ENCODE measurements around the gene TAGAP. TPM values are rescaled to one million over a fixed set of nuclear protein-coding genes. Genes with fewer than 3 reads are reported as not detected.
A peak's percentile ranks its signal among the peaks of the same experiment; 100 is the strongest.

The TAGAP gene
- total and polyA plus RNA-seq, 2 donors (not counting 3 experiments of a cell fraction or from before 2014, with no cell fraction given) = not detected

DNA sequence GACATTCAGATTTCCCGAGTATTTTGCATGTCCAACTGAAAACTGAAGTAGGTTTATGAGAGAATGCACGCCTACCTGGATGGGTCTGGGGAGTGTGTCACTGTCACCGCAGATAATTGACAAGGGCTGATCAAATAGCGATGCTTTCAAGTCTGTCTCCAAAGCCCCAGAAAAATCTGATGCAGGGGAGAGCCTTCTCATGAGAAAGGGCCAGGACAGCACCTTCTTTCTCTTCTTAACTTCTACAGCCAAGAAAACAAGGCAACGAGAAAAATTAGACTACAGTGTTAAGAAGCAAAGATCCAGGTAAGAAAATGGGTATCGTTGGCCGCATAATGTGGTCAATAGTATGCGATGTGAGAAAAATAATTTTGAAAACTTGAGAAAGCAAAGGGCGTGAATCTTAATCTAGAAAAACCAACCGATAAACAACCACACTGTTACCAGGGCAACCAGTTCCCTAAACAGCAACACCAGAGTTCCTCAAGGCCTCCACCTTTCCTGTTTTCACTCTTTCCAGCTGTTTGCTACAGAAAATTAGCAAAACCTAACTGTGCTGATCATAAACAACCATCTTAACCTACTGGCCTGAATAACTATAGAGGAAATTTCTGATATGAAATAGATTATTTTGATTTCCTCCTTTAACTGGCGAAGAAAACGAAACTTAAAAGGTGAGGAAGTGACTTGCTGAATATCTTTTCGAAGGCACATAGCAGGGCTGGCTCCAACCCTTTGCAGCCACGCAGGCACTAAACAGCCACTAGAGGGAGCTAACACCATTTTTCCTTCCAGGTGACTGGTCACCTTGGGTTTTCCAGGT, 2.6 kb downstream of the TAGAP start:
- FAIRE-seq (peak; percentile 58), DNase-seq (ENCODE audit: low read depth, low spot score) (peak; percentile 73)
- intact Hi-C loops (cut with micrococcal nuclease) = loop anchor here (1.0 kb wide), 3 partner anchors 62 to 612 kb away; no protein-coding TSS in a partner anchor
- Histone ChIP-seq H4K20me1 (replicated peaks; ENCODE audit: control insufficient read depth, extremely low read depth, insufficient read depth, low read length) (no peaks in the 10 kb centered on the region), H3K9me3 (replicated peaks; ENCODE audit: control insufficient read depth, insufficient read depth, low read length) (no peaks in the 10 kb centered on the region), H3K27me3 (ENCODE audit: control insufficient read depth in 2 of 2, insufficient read depth in 2 of 2, low read length in 2 of 2) (peaks cover 6% of the 10 kb centered on the region in 2 experiments), H3K4me3 (replicated peaks in 1 of 3; ENCODE audit: insufficient read depth in 1 of 3, low read depth in 1 of 3, low read length in 3 of 3) (no peak overlapping the region), H3K9me1 (replicated peaks; ENCODE audit: control insufficient read depth, extremely low read depth, insufficient read depth, low read length) (no peaks in the 10 kb centered on the region), H3K27ac (ENCODE audit: insufficient read depth, low read depth, low read length) (no peak overlapping the region), H3K9ac (replicated peaks; ENCODE audit: extremely low read depth, insufficient read depth, low read length) (no peak overlapping the region), H3K79me2 (ENCODE audit: control insufficient read depth, insufficient read depth, low read length) (no peaks in the 10 kb centered on the region), H2AFZ (ENCODE audit: low read depth, low read length) (peak overlapping the region; percentile 11), H3K4me1 (ENCODE audit: control insufficient read depth, extremely low read depth, insufficient read depth, low read length) (no peaks in the 10 kb centered on the region), H3K4me2 (ENCODE audit: insufficient read depth, low read length) (peak overlapping the region; percentile 48), H3K36me3 (ENCODE audit: control insufficient read depth in 2 of 2, extremely low read depth in 1 of 2, insufficient read depth in 2 of 2, low read length in 2 of 2) (no peaks in the 10 kb centered on the region)
- dilution Hi-C loops (cut with MboI; ENCODE audit: extremely low pct_ligation_motif_present, low sequenced_read_pairs) = no loop called here
- POLR2A ChIA-PET = no interaction called here
- CTCF ChIA-PET = interaction anchor here (0.6 to 3.8 kb wide), 25 partner anchors 9 to 639 kb away, joined by 3 to 42 read pairs (median 5); no protein-coding TSS in a partner anchor
- BruUV-seq (replicated peaks) = no TSS peak
- TF ChIP-seq, protein P1, sequence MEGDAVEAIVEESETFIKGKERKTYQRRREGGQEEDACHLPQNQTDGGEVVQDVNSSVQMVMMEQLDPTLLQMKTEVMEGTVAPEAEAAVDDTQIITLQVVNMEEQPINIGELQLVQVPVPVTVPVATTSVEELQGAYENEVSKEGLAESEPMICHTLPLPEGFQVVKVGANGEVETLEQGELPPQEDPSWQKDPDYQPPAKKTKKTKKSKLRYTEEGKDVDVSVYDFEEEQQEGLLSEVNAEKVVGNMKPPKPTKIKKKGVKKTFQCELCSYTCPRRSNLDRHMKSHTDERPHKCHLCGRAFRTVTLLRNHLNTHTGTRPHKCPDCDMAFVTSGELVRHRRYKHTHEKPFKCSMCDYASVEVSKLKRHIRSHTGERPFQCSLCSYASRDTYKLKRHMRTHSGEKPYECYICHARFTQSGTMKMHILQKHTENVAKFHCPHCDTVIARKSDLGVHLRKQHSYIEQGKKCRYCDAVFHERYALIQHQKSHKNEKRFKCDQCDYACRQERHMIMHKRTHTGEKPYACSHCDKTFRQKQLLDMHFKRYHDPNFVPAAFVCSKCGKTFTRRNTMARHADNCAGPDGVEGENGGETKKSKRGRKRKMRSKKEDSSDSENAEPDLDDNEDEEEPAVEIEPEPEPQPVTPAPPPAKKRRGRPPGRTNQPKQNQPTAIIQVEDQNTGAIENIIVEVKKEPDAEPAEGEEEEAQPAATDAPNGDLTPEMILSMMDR (IDR thresholded peaks at IDR 0.05; ENCODE audit: extremely low read depth in 1 of 2, insufficient read depth in 1 of 2, low read depth in 1 of 2, low read length in 2 of 2) = peak; percentile 93 to 96
- no peak for TF ChIP-seq MYC (IDR thresholded peaks at IDR 0.05; ENCODE audit: low read depth, low read length)

DNA sequence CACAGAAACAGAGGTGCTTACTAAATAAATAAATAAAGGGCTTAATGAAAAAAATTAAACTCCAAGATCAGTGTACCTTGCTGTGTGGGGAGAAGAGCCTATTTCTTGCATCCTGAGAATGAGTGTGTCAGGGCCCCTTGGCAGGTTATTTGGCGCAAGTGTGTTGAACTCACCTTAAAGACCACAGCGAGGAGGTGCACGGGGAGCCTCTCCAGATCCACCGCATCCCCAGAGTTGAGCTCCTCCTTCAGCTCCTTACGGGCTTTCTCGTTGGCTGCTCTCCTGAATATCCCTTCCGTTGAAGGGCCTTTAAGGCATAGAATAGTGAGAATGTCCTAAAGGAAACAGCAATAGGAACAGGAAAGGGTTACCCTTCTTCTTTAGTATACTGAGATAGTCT, 3.6 kb downstream of the TAGAP start:
- Histone ChIP-seq H2AFZ (ENCODE audit: low read depth, low read length) (no peak overlapping the region), H3K9ac (replicated peaks; ENCODE audit: extremely low read depth, insufficient read depth, low read length) (no peak overlapping the region), H3K4me1 (ENCODE audit: control insufficient read depth, extremely low read depth, insufficient read depth, low read length) (no peaks in the 10 kb centered on the region), H3K9me3 (replicated peaks; ENCODE audit: control insufficient read depth, insufficient read depth, low read length) (no peaks in the 10 kb centered on the region), H3K27ac (ENCODE audit: insufficient read depth, low read depth, low read length) (no peak overlapping the region), H3K36me3 (ENCODE audit: control insufficient read depth in 2 of 2, extremely low read depth in 1 of 2, insufficient read depth in 2 of 2, low read length in 2 of 2) (no peaks in the 10 kb centered on the region), H3K79me2 (ENCODE audit: control insufficient read depth, insufficient read depth, low read length) (no peaks in the 10 kb centered on the region), H4K20me1 (replicated peaks; ENCODE audit: control insufficient read depth, extremely low read depth, insufficient read depth, low read length) (no peaks in the 10 kb centered on the region), H3K9me1 (replicated peaks; ENCODE audit: control insufficient read depth, extremely low read depth, insufficient read depth, low read length) (no peaks in the 10 kb centered on the region), H3K27me3 (ENCODE audit: control insufficient read depth in 2 of 2, insufficient read depth in 2 of 2, low read length in 2 of 2) (peaks cover 6% of the 10 kb centered on the region in 2 experiments), H3K4me3 (replicated peaks in 1 of 3; ENCODE audit: insufficient read depth in 1 of 3, low read depth in 1 of 3, low read length in 3 of 3) (no peak overlapping the region), H3K4me2 (ENCODE audit: insufficient read depth, low read length) (no peak overlapping the region)
- ChIA-PET CTCF (interaction anchor here (1.0 to 3.8 kb wide), 7 partner anchors 8 to 614 kb away, joined by 3 to 42 read pairs (median 12); no protein-coding TSS in a partner anchor), POLR2A (no interaction called here)
- no peak for DNase-seq (ENCODE audit: low read depth, low spot score)
- FAIRE-seq = no peak
- intact Hi-C loops (cut with micrococcal nuclease) = no loop called here
- no TSS peak for BruUV-seq (replicated peaks)
- TF ChIP-seq FOS (IDR thresholded peaks at IDR 0.05; ENCODE audit: borderline replicate concordance, insufficient read depth, low read length) (no peak), EZH2 (IDR thresholded peaks at IDR 0.05; ENCODE audit: borderline replicate concordance, low read depth, low read length, severe bottlenecking) (no peak), MYC (IDR thresholded peaks at IDR 0.05; ENCODE audit: low read depth, low read length) (no peak), POLR2A (IDR thresholded peaks at IDR 0.05; ENCODE audit: low read depth, low read length) (no peak), GATA2 (IDR thresholded peaks at IDR 0.05; ENCODE audit: insufficient read depth, insufficient read length, low read depth, low read length) (no peak), JUN (IDR thresholded peaks at IDR 0.05; ENCODE audit: borderline replicate concordance, insufficient read depth, insufficient read length, low read depth) (no peak), POLR2AphosphoS5 (IDR thresholded peaks at IDR 0.05; ENCODE audit: insufficient read depth, low read depth, low read length) (no peak)
- TF ChIP-seq, protein P2, sequence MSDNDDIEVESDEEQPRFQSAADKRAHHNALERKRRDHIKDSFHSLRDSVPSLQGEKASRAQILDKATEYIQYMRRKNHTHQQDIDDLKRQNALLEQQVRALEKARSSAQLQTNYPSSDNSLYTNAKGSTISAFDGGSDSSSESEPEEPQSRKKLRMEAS (IDR thresholded peaks at IDR 0.05; ENCODE audit: insufficient read depth, insufficient read length) = no peak
- TF ChIP-seq, protein P1 (IDR thresholded peaks at IDR 0.05; ENCODE audit: extremely low read depth in 1 of 2, insufficient read depth in 1 of 2, low read depth in 1 of 2, low read length in 2 of 2) = no peak
- dilution Hi-C loops (cut with MboI; ENCODE audit: extremely low pct_ligation_motif_present, low sequenced_read_pairs) = no loop called here
